IPS DF 6.9 (cell line): ENCODE results near the gene RAB7B.

Experiments
- DNase-seq: peaks from one replicate; pipeline ENCODE4 v3.0.0-alpha.2; 2013; ENCODE audit warnings: low read depth, low spot score
- H3K27ac ChIP-seq: one replicate; pipeline ENCODE4 v1.5.1; 2013; ENCODE audit warnings: low read length, control low read depth
- H3K27me3 ChIP-seq: 2 replicates; pipeline ENCODE4 v1.6.1; 2013; ENCODE audit warnings: mild to moderate bottlenecking, low read length; ENCODE audit not compliant: control insufficient read depth, insufficient read depth
- H3K36me3 ChIP-seq: 2 replicates; pipeline ENCODE4 v1.6.1; 2013; ENCODE audit warnings: low read length; ENCODE audit not compliant: control insufficient read depth, insufficient read depth
- H3K4me1 ChIP-seq: 2 replicates; pipeline ENCODE4 v1.6.1; 2013; ENCODE audit warnings: low read length; ENCODE audit not compliant: control insufficient read depth, insufficient read depth
- H3K4me3 ChIP-seq: 2 replicates; pipeline ENCODE4 v1.5.1; 2013; ENCODE audit warnings: mild to moderate bottlenecking, low read length
- H3K9me3 ChIP-seq: 2 replicates; pipeline ENCODE4 v1.6.1; 2013; ENCODE audit warnings: low read length, inconsistent platforms; ENCODE audit not compliant: control insufficient read depth, insufficient read depth
- WGBS: extraction: QIAGEN DNeasy Blood & Tissue Kit; methylation state at CpG from one replicate; pipeline ENCODE4 v1.1.7; 2013; ENCODE audit warnings: mixed read lengths, missing lambda C conversion rate; ENCODE audit not compliant: insufficient read length, insufficient coverage; 5-methylcytosine and 5-hydroxymethylcytosine counted together

RAB7B gene

GRCh38 chr1:206010060-206010459, 6.9 kb upstream of the RAB7B start:
- Histone ChIP-seq H3K4me3 (no peak overlapping the region), H3K9me3 (no peaks in the 10 kb centered on the region), H3K27me3 (no peaks in the 10 kb centered on the region), H3K27ac (no peak overlapping the region), H3K36me3 (no peaks in the 10 kb centered on the region), H3K4me1 (0 out of 2 replicates have a peak, but pooled peaks cover 2% of the 10 kb centered on the region)
- no CpG with 5 or more reads among the region's 5 CpGs for WGBS
- no peak for DNase-seq

GRCh38 chr1:206006946-206007345, 3.8 kb upstream of the RAB7B start:
- Histone ChIP-seq H3K4me1 (no peaks in the 10 kb centered on the region), H3K27ac (no peak overlapping the region), H3K27me3 (no peaks in the 10 kb centered on the region), H3K9me3 (no peaks in the 10 kb centered on the region), H3K36me3 (no peaks in the 10 kb centered on the region), H3K4me3 (no peak overlapping the region)
- no peak for DNase-seq
- WGBS: no CpG with 5 or more reads among the region's 4 CpGs

- Histone ChIP-seq H3K27me3 (no peaks in the 10 kb centered on the region), H3K36me3 (no peaks in the 10 kb centered on the region), H3K4me1 (peaks cover 1% of the 10 kb centered on the region; the same call in 1 of the 2 replicates), H3K4me3 (no peak overlapping the region), H3K9me3 (no peaks in the 10 kb centered on the region), H3K27ac (no peak overlapping the region)
- no peak for DNase-seq
- no CpG with 5 or more reads among the region's 8 CpGs for WGBS
These were observed 2.6 kb upstream of the RAB7B start for GRCh38 chr1:206005778-206006180.

GRCh38 chr1:206005234-206005633, 2.0 kb upstream of the RAB7B start:
- no peak overlapping the region for H3K4me3 ChIP-seq
- DNase-seq: no peak
- WGBS: no CpG with 5 or more reads among the region's 7 CpGs
- no peak overlapping the region for H3K27ac ChIP-seq
- H3K9me3 ChIP-seq: no peaks in the 10 kb centered on the region
- H3K27me3 ChIP-seq: no peaks in the 10 kb centered on the region
- no peaks in the 10 kb centered on the region for H3K36me3 ChIP-seq
- peaks cover 1% of the 10 kb centered on the region; the same call in 1 of the 2 replicates for H3K4me1 ChIP-seq

GRCh38 chr1:206004826-206005225, 1.6 kb upstream of the RAB7B start:
- Histone ChIP-seq H3K9me3 (no peaks in the 10 kb centered on the region), H3K27me3 (no peaks in the 10 kb centered on the region), H3K4me1 (peaks cover 1% of the 10 kb centered on the region; the same call in 1 of the 2 replicates), H3K36me3 (no peaks in the 10 kb centered on the region), H3K27ac (no peak overlapping the region), H3K4me3 (no peak overlapping the region)
- no peak for DNase-seq
- WGBS: 100% methylated on average over 5 of the region's 12 CpGs

GRCh38 chr1:206003854-206004800, 932 bp upstream of the RAB7B start:
- DNase-seq: no peak
- peaks cover 1% of the 10 kb centered on the region; the same call in 1 of the 2 replicates for H3K4me1 ChIP-seq
- H3K27ac ChIP-seq: no peak overlapping the region
- H3K36me3 ChIP-seq: no peaks in the 10 kb centered on the region
- WGBS: 100% methylated on average over 7 of the region's 7 CpGs
- H3K27me3 ChIP-seq: no peaks in the 10 kb centered on the region
- no peaks in the 10 kb centered on the region for H3K9me3 ChIP-seq
- H3K4me3 ChIP-seq: no peak overlapping the region

- Histone ChIP-seq H3K27me3 (peaks cover 1% of the 10 kb centered on the region; the same call in 1 of the 2 replicates), H3K9me3 (no peaks in the 10 kb centered on the region), H3K4me1 (peaks cover 4% of the 10 kb centered on the region), H3K36me3 (no peaks in the 10 kb centered on the region), H3K4me3 (no peak overlapping the region), H3K27ac (no peak overlapping the region)
- no peak for DNase-seq
- WGBS: no CpG with 5 or more reads among the region's 3 CpGs
These were observed 1.0 kb downstream of the RAB7B start for GRCh38 chr1:206002160-206002559.

- no peaks in the 10 kb centered on the region for H3K9me3 ChIP-seq
- H3K27me3 ChIP-seq: peaks cover 3% of the 10 kb centered on the region; the same call in 1 of the 2 replicates
- H3K4me1 ChIP-seq: peaks cover 4% of the 10 kb centered on the region
- no peak overlapping the region for H3K4me3 ChIP-seq
- H3K27ac ChIP-seq: no peak overlapping the region
- no peak for DNase-seq
- H3K36me3 ChIP-seq: no peaks in the 10 kb centered on the region
- WGBS: no CpG with 5 or more reads among the region's 3 CpGs
These were observed 1.7 kb downstream of the RAB7B start for GRCh38 chr1:206001476-206001888.

GRCh38 chr1:206000641-206001339, 2.4 kb downstream of the RAB7B start:
- Histone ChIP-seq H3K27me3 (peaks cover 3% of the 10 kb centered on the region; the same call in 1 of the 2 replicates), H3K9me3 (no peaks in the 10 kb centered on the region), H3K4me1 (peaks cover 6% of the 10 kb centered on the region), H3K36me3 (no peaks in the 10 kb centered on the region), H3K27ac (no peak overlapping the region), H3K4me3 (no peak overlapping the region)
- no CpG with 5 or more reads among the region's 8 CpGs for WGBS
- DNase-seq: no peak

GRCh38 chr1:205998457-205999241, 4.5 kb downstream of the RAB7B start:
- H3K9me3 ChIP-seq: no peaks in the 10 kb centered on the region
- H3K27ac ChIP-seq: no peak overlapping the region
- WGBS: no CpG with 5 or more reads among the region's 13 CpGs
- no peak overlapping the region for H3K4me3 ChIP-seq
- DNase-seq: no peak
- H3K4me1 ChIP-seq: peaks cover 6% of the 10 kb centered on the region
- H3K27me3 ChIP-seq: peaks cover 3% of the 10 kb centered on the region; the same call in 1 of the 2 replicates
- no peaks in the 10 kb centered on the region for H3K36me3 ChIP-seq
